GM18505 (cell line): ENCODE results near the gene NANP.
"Not testable (repeated sequence)": the region's sequence is repeated elsewhere in the genome, so short reads cannot be mapped to it uniquely, and the experiment has no call there.

ENCODE experiments used
- ATAC-seq: cut with Tn5 transposase; IDR thresholded peaks from one replicate; pipeline ENCODE4 v1.9.1; 2021; ENCODE audit not compliant: unreplicated experiment
- POLR2A ChIP-seq: IDR thresholded peaks from 4 replicates; pipeline ENCODE4 v1.6.1; 2011; ENCODE audit warnings: borderline replicate concordance; ENCODE audit not compliant: insufficient read depth, insufficient read length; ENCODE audit errors: extremely low read depth

NANP gene

GRCh38 chr20:25623225-25623735 lies 534 bp downstream of the NANP start:
- ATAC-seq = no peak
- TF ChIP-seq POLR2A = no peak

- no peak for ATAC-seq
- no peak for TF ChIP-seq POLR2A
These were observed 1.2 kb downstream of the NANP start for GRCh38 chr20:25622450-25623224.

GRCh38 chr20:25622049-25622448 lies 1.8 kb downstream of the NANP start:
- TF ChIP-seq POLR2A = no peak
- no peak for ATAC-seq

GRCh38 chr20:25619514-25619913 lies 4.3 kb downstream of the NANP start:
- no peak for ATAC-seq
- TF ChIP-seq POLR2A = no peak

GRCh38 chr20:25608774-25609173 lies 15.0 kb downstream of the NANP start:
- TF ChIP-seq POLR2A = no peak
- ATAC-seq = peak; percentile 54

- ATAC-seq = no peak
These were observed 17.6 kb downstream of the NANP start for GRCh38 chr20:25606094-25606695.

GRCh38 chr20:25605148-25605547 lies 18.7 kb downstream of the NANP start:
- no peak for ATAC-seq
- no peak for TF ChIP-seq POLR2A

More at GRCh38 chr20:25606094-25606695, 17.6 kb downstream of the NANP start:
- no peak for TF ChIP-seq POLR2A

GRCh38 chr20:25604611-25605010 lies 19.2 kb downstream of the NANP start:
- TF ChIP-seq POLR2A = no peak
- no peak for ATAC-seq

- not testable (repeated sequence) for ATAC-seq
These were observed 20.9 kb downstream of the NANP start for GRCh38 chr20:25602914-25603309.

GRCh38 chr20:25602191-25602913 lies 21.5 kb downstream of the NANP start:
- ATAC-seq = not testable (repeated sequence)

GRCh38 chr20:25601659-25602058 lies 22.2 kb downstream of the NANP start:
- no peak for ATAC-seq
- no peak for TF ChIP-seq POLR2A

GRCh38 chr20:25600632-25601031 lies 23.2 kb downstream of the NANP start:
- ATAC-seq = no peak
- no peak for TF ChIP-seq POLR2A

- no peak for ATAC-seq
- TF ChIP-seq POLR2A = no peak
These were observed 31.5 kb downstream of the NANP start for GRCh38 chr20:25592135-25592852.

GRCh38 chr20:25590778-25591177 lies 33.0 kb downstream of the NANP start:
- ATAC-seq = not testable (repeated sequence)

GRCh38 chr20:25588491-25588890 lies 35.3 kb downstream of the NANP start:
- ATAC-seq = no peak
- no peak for TF ChIP-seq POLR2A
